ENCODE results near the gene MRPL57. TPM values are rescaled to one million over a fixed set of nuclear protein-coding genes. Genes with fewer than 3 reads are reported as not detected.
"Not testable (repeated sequence)": the region's sequence is repeated elsewhere in the genome, so short reads cannot be mapped to it uniquely, and the experiment has no call there.

MRPL57 gene
- total RNA-seq, 2 experiments from 2014 or later: 18.2 to 18.5 TPM

DNA sequence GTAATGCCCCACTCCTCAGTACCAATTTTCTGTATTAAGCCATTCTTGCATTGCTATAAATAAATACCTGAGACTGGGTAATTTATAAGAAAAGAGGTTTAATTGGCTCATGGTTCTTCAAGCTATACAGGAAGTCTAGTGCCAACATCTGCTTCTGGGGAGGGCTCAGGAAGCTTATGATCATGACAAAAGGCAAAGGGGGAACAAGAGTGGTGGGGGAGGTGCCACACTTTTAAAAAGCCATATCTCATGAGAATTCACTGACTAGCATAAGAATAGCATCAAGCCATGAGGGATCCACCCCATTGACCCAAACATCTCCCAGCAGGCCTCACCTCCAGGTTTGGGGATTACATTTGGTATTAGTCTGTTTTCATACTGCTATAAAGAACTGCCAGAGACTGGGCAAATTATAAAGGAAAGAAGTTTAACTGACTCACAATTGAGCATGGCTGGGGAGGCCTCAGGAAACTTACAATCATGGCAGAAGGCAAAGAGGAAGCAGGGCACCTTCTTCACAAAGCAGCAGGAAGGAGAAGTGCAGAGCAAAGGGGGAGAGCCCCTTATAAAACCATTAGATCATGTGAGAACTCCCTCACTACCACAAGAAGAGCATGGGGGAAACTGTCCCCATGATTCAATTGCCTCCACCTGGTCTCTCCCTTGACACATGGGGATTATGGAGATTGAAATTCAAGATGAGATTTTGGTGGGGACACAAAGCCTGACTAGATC lies 25.2 kb downstream of the MRPL57 start:
- peaks cover 13% of the 10 kb centered on the region for H3K9me3 Mint-ChIP-seq
- H3K36me3 Mint-ChIP-seq (ENCODE audit: low read depth); H3K4me1 Mint-ChIP-seq; POLR2A ChIA-PET; H3K27ac Mint-ChIP-seq; H3K4me3 Mint-ChIP-seq; DNase-seq; CTCF ChIA-PET: not testable (repeated sequence)
- H3K27me3 Mint-ChIP-seq: peaks cover 14% of the 10 kb centered on the region

- H3K36me3 Mint-ChIP-seq (ENCODE audit: low read depth): no peaks in the 10 kb centered on the region
- no peak for DNase-seq
- ChIA-PET POLR2A (interaction anchor here (0.6 kb wide), 1 partner anchor 23 kb away, joined by 3 read pairs; no protein-coding TSS in a partner anchor), CTCF (no interaction called here)
- peaks cover 13% of the 10 kb centered on the region for H3K9me3 Mint-ChIP-seq
- peaks cover 7% of the 10 kb centered on the region for H3K27me3 Mint-ChIP-seq
- H3K4me3 Mint-ChIP-seq: no peak overlapping the region
- no peak overlapping the region for H3K27ac Mint-ChIP-seq
- peaks cover 2% of the 10 kb centered on the region for H3K4me1 Mint-ChIP-seq
Observed at GRCh38 chr13:21202767-21203531, 26.5 kb downstream of the MRPL57 start.

DNA sequence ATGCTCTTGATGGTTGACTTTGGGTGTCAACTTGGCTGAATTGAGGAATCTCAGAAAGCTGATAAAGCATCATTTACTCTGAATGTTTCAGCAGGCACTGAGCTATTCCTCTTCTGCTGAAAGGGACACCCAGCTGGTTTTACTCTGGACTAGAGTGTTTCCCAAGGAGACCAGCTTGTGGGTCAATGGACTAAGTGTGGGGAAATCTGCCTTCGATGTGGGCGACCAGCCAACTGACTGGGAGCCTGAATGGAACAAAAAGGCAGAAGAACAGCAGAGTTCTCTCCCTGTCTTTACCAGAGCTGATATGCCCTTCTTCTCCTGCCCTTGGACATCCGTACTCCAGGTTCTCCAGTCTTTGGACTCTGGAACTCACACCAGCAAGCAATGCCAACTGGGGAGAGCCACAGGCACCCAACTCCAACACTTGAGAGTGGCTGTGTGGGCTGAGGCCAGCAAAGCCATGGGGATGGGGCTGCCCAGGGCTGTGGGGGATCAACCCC lies 32.2 kb downstream of the MRPL57 start:
- ChIA-PET CTCF (no interaction called here), POLR2A (no interaction called here)
- Mint-ChIP-seq H3K4me1 (no peaks in the 10 kb centered on the region), H3K4me3 (no peak overlapping the region), H3K27ac (no peak overlapping the region), H3K27me3 (peaks cover 34% of the 10 kb centered on the region), H3K9me3 (peaks cover 16% of the 10 kb centered on the region), H3K36me3 (ENCODE audit: low read depth) (no peaks in the 10 kb centered on the region)
- no peak for DNase-seq

- H3K27ac Mint-ChIP-seq: no peak overlapping the region
- H3K9me3 Mint-ChIP-seq: peaks cover 13% of the 10 kb centered on the region
- POLR2A ChIA-PET: no interaction called here
- CTCF ChIA-PET: no interaction called here
- H3K4me1 Mint-ChIP-seq: no peaks in the 10 kb centered on the region
- DNase-seq: no peak
- H3K27me3 Mint-ChIP-seq: peaks cover 61% of the 10 kb centered on the region
- peaks cover 3% of the 10 kb centered on the region for H3K36me3 Mint-ChIP-seq (ENCODE audit: low read depth)
- H3K4me3 Mint-ChIP-seq: no peak overlapping the region
Observed at GRCh38 chr13:21212138-21212775, 35.8 kb downstream of the MRPL57 start.

DNA sequence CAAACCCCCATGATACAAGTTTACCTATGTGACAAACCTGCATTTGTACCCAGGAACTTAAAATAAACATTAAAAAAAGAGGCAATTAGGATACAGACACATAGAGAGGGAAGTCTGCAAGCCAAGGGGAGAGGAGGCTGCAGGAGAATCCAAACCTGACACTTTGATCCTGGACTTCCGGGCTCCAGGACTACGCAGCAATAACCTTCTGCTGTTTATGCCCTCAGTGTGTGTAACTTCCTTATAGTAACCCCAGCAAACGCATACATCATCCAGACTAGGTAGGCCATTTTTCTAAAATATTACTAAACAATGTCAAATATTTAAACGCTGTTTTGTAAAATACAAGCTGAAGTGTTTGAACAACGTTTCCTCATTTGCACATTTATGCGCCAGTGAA lies 39.0 kb downstream of the MRPL57 start:
- POLR2A ChIA-PET; DNase-seq; CTCF ChIA-PET; H3K4me3 Mint-ChIP-seq; H3K36me3 Mint-ChIP-seq (ENCODE audit: low read depth); H3K27ac Mint-ChIP-seq: not testable (repeated sequence)
- Mint-ChIP-seq H3K27me3 (peaks cover 58% of the 10 kb centered on the region), H3K9me3 (peaks cover 13% of the 10 kb centered on the region), H3K4me1 (peaks cover 20% of the 10 kb centered on the region)

DNA sequence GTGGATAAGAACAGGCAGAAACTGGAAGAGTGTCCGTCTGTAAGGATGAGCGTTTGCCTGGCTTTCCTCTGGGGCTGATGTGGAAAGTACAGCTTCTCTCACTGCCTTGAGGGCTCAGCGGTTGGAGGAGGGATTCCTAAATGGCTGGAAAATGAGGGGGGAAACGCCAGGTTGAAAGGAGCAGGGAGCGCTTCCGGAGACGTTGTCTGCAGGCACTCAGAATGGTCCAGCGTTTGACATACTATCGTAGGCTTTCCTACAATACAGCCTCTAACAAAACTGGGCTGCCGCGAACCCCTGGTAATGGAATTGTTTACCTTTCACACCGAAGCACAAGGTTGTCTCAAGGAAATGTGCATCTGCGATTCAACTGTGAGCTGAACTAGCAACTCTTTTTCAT lies 39.9 kb downstream of the MRPL57 start:
- peaks cover 53% of the 10 kb centered on the region for H3K27me3 Mint-ChIP-seq
- ChIA-PET CTCF (no interaction called here), POLR2A (no interaction called here)
- DNase-seq: no peak
- H3K36me3 Mint-ChIP-seq (ENCODE audit: low read depth): peaks cover 3% of the 10 kb centered on the region
- peaks cover 20% of the 10 kb centered on the region for H3K4me1 Mint-ChIP-seq
- no peak overlapping the region for H3K4me3 Mint-ChIP-seq
- H3K27ac Mint-ChIP-seq: no peak overlapping the region
- H3K9me3 Mint-ChIP-seq: peaks cover 17% of the 10 kb centered on the region

DNA sequence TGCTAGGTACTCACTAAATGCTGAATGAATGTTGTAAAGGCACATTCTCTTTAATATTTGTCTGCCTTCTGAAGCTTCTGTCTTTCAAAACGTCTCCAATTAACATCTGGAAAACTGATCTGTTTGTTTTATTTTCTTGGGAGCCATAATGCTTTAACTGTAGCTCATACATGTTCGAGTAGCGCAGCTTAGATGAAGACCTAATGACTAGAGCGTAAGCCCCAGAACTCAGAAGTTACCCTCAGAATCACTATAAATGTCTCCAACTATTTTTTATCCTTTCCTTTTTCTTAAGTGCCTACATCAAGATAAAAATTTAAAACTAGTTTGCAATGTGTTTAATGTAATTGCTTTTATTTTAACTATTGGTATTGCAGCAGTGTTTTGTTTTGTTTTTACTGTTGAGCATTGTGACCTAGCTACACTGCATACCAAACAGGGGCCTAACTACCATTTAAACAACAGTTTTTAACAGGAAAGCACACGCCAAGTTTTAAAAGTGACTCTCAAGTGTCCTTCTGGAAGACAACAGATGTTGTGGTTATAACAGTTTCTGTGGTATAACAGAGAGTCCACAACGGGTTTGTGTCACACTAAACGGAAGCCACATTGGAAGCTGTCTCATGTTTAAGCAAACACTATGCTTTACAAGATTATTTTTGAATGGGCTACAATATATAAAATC lies 42.0 kb downstream of the MRPL57 start:
- Mint-ChIP-seq H3K9me3 (peaks cover 16% of the 10 kb centered on the region), H3K27me3 (peaks cover 51% of the 10 kb centered on the region), H3K27ac (peak overlapping the region; percentile 67), H3K4me3 (peak overlapping the region; percentile 19), H3K4me1 (peaks cover 20% of the 10 kb centered on the region), H3K36me3 (ENCODE audit: low read depth) (peaks cover 10% of the 10 kb centered on the region)
- POLR2A ChIA-PET: interaction anchor here (0.8 to 3.7 kb wide), 4 partner anchors 12 to 64 kb away, joined by 5 to 24 read pairs (median 6); partner anchors contain the start of genes MRPL57 and SKA3
- CTCF ChIA-PET: interaction anchor here (1.0 to 2.4 kb wide), 5 partner anchors 22 to 295 kb away, joined by 3 to 12 read pairs (median 6); partner anchors contain the start of genes MRPL57 and SKA3
- peak; percentile 49 for DNase-seq

- Mint-ChIP-seq H3K4me3 (no peak overlapping the region), H3K4me1 (peaks cover 20% of the 10 kb centered on the region), H3K9me3 (peaks cover 16% of the 10 kb centered on the region), H3K27me3 (peaks cover 46% of the 10 kb centered on the region), H3K36me3 (ENCODE audit: low read depth) (peaks cover 10% of the 10 kb centered on the region), H3K27ac (peak overlapping the region; percentile 67)
- POLR2A ChIA-PET: interaction anchor here (0.8 to 3.7 kb wide), 4 partner anchors 12 to 64 kb away, joined by 5 to 24 read pairs (median 6); partner anchors contain the start of genes MRPL57 and SKA3
- CTCF ChIA-PET: interaction anchor here (1.0 to 2.4 kb wide), 5 partner anchors 21 to 295 kb away, joined by 3 to 12 read pairs (median 6); partner anchors contain the start of genes MRPL57 and SKA3
- DNase-seq: peak; percentile 41
Observed at GRCh38 chr13:21219036-21219381, 42.6 kb downstream of the MRPL57 start.

GRCh38 chr13:21219716-21220115 lies 43.3 kb downstream of the MRPL57 start:
- not testable (repeated sequence) for DNase-seq, H3K4me3 Mint-ChIP-seq, H3K27ac Mint-ChIP-seq
- Mint-ChIP-seq H3K27me3 (peaks cover 46% of the 10 kb centered on the region), H3K4me1 (peaks cover 20% of the 10 kb centered on the region), H3K36me3 (ENCODE audit: low read depth) (peaks cover 10% of the 10 kb centered on the region), H3K9me3 (peaks cover 16% of the 10 kb centered on the region)
- ChIA-PET POLR2A (interaction anchor here (1.7 to 3.7 kb wide), 3 partner anchors 11 to 43 kb away, joined by 6 to 24 read pairs (median 6); partner anchors contain the start of genes MRPL57 and SKA3), CTCF (interaction anchor here (1.0 to 2.4 kb wide), 3 partner anchors 43 to 296 kb away, joined by 3 to 12 read pairs (median 6); partner anchors contain the start of genes MRPL57 and SKA3)

- H3K36me3 Mint-ChIP-seq (ENCODE audit: low read depth): peaks cover 8% of the 10 kb centered on the region
- no peak for DNase-seq
- no peak overlapping the region for H3K27ac Mint-ChIP-seq
- peaks cover 20% of the 10 kb centered on the region for H3K4me1 Mint-ChIP-seq
- H3K4me3 Mint-ChIP-seq: no peak overlapping the region
- H3K9me3 Mint-ChIP-seq: peaks cover 16% of the 10 kb centered on the region
- POLR2A ChIA-PET: no interaction called here
- CTCF ChIA-PET: no interaction called here
- peaks cover 38% of the 10 kb centered on the region for H3K27me3 Mint-ChIP-seq
Observed at GRCh38 chr13:21221268-21221667, 44.8 kb downstream of the MRPL57 start.

- Mint-ChIP-seq H3K27ac (no peak overlapping the region), H3K4me1 (no peaks in the 10 kb centered on the region), H3K36me3 (ENCODE audit: low read depth) (peaks cover 8% of the 10 kb centered on the region), H3K9me3 (peaks cover 16% of the 10 kb centered on the region), H3K27me3 (peaks cover 36% of the 10 kb centered on the region), H3K4me3 (no peak overlapping the region)
- CTCF ChIA-PET: no interaction called here
- POLR2A ChIA-PET: no interaction called here
- no peak for DNase-seq
Observed at GRCh38 chr13:21225082-21225481, 48.6 kb downstream of the MRPL57 start.

DNA sequence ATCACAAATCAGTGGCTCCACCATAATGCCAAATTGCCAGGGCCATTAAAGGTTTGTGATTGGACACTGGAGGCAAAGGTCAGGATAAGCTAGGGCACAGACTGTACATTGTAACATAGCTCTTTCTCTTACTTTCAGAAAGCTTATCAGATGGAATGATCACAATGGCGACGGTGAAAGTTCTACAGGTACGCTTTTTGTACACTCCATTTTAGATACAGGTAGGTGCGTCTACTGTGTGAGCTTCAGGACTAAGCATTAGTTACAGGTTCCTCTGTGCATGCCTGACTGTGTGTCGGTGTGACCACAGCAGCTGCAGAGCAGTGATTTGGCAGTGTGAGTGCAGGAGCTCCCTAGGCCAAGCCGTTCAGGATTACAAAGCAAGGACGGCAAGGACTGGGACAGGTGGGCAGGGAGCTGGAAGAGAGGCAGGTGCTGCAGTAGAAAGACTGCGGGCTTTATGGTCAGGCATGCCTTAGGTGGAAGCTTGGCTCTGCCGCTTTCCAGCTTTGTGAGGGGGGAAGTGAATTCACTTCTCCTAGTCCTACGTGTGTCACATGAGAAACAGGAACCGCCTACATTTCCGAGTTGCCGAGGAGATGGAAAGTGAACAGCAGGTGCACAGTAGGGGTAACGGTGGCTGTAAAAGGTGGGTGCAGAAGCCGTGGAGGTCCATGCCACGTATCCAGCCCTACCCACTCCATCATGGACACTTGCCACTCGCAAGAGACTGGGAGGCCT lies 49.6 kb downstream of the MRPL57 start:
- H3K9me3 Mint-ChIP-seq: peaks cover 15% of the 10 kb centered on the region
- POLR2A ChIA-PET: interaction anchor here (0.9 kb wide), 1 partner anchor 50 kb away, joined by 3 read pairs; the partner anchor contains the start of genes MRPL57 and SKA3
- no peak overlapping the region for H3K4me3 Mint-ChIP-seq

More for the DNA sequence above, 49.6 kb downstream of the MRPL57 start:
- DNase-seq: no peak
- CTCF ChIA-PET: no interaction called here
- H3K4me1 Mint-ChIP-seq: no peaks in the 10 kb centered on the region
- peaks cover 8% of the 10 kb centered on the region for H3K36me3 Mint-ChIP-seq (ENCODE audit: low read depth)
- H3K27ac Mint-ChIP-seq: no peak overlapping the region
- peaks cover 36% of the 10 kb centered on the region for H3K27me3 Mint-ChIP-seq
